ENCODE data around the gene EBF3.

Gene EBF3

GRCh38 chr10:129892548-129893052 lies 71.5 kb downstream of the EBF3 start:
- in situ Hi-C loops (cut with MboI; ENCODE audit: low pct_unique_long_range_greater_than_20kb, low sequenced_read_pairs, unreplicated experiment): no loop called here
- no peak for TF ChIP-seq CTCF (IDR thresholded peaks at IDR 0.05; ENCODE audit: extremely low read depth, insufficient read depth, missing control alignments)
- no peak for DNase-seq (ENCODE audit: low spot score)

GRCh38 chr10:129891806-129892205 lies 72.3 kb downstream of the EBF3 start:
- in situ Hi-C loops (cut with MboI; ENCODE audit: low pct_unique_long_range_greater_than_20kb, low sequenced_read_pairs, unreplicated experiment): no loop called here
- DNase-seq (ENCODE audit: low spot score): no peak
- no peak for TF ChIP-seq CTCF (IDR thresholded peaks at IDR 0.05; ENCODE audit: extremely low read depth, insufficient read depth, missing control alignments)

GRCh38 chr10:129890170-129890569 lies 73.9 kb downstream of the EBF3 start:
- in situ Hi-C loops (cut with MboI; ENCODE audit: low pct_unique_long_range_greater_than_20kb, low sequenced_read_pairs, unreplicated experiment): no loop called here
- TF ChIP-seq CTCF (IDR thresholded peaks at IDR 0.05; ENCODE audit: extremely low read depth, insufficient read depth, missing control alignments): no peak
- DNase-seq (ENCODE audit: low spot score): no peak

GRCh38 chr10:129888784-129889616 lies 75.1 kb downstream of the EBF3 start:
- DNase-seq (ENCODE audit: low spot score): peak; percentile 73
- in situ Hi-C loops (cut with MboI; ENCODE audit: low pct_unique_long_range_greater_than_20kb, low sequenced_read_pairs, unreplicated experiment): no loop called here
- peak; percentile 65 for TF ChIP-seq CTCF (IDR thresholded peaks at IDR 0.05; ENCODE audit: extremely low read depth, insufficient read depth, missing control alignments)

GRCh38 chr10:129887986-129888783 lies 75.9 kb downstream of the EBF3 start:
- DNase-seq (ENCODE audit: low spot score): no peak
- in situ Hi-C loops (cut with MboI; ENCODE audit: low pct_unique_long_range_greater_than_20kb, low sequenced_read_pairs, unreplicated experiment): no loop called here
- no peak for TF ChIP-seq CTCF (IDR thresholded peaks at IDR 0.05; ENCODE audit: extremely low read depth, insufficient read depth, missing control alignments)

- no peak for TF ChIP-seq CTCF (IDR thresholded peaks at IDR 0.05; ENCODE audit: extremely low read depth, insufficient read depth, missing control alignments)
- in situ Hi-C loops (cut with MboI; ENCODE audit: low pct_unique_long_range_greater_than_20kb, low sequenced_read_pairs, unreplicated experiment): no loop called here
Observed at GRCh38 chr10:129887381-129887905, 76.6 kb downstream of the EBF3 start.

More at GRCh38 chr10:129887381-129887905, 76.6 kb downstream of the EBF3 start:
- no peak for DNase-seq (ENCODE audit: low spot score)
